ENCODE data around the gene B3GNT3.
"Not testable (repeated sequence)": the region's sequence is repeated elsewhere in the genome, so short reads cannot be mapped to it uniquely, and the experiment has no call there.

The B3GNT3 gene

GRCh38 chr19:17766543-17767131, 28.3 kb upstream of the B3GNT3 start:
- DNase-seq (ENCODE audit: low read depth): peak; percentile 85

DNA sequence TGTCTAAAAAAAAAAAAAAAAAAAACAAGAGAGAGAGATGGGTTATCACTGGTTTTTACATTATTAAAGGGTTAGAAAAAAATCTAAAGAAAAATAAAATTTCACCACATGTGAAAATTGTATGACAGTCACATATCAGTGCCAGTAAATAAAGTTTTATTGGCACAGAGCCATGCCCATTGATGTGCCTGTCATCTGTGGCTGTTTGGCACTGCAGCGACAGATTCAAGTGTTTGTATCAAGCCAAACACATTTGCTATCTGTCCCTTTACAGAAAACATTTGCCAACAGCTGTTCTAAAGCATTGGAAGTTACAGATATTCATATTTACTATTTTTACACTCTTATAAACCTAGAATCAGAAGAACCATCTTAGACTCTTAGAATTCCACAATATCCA, 27.4 kb upstream of the B3GNT3 start:
- DNase-seq (ENCODE audit: low read depth): no peak

GRCh38 chr19:17770613-17771012, 24.3 kb upstream of the B3GNT3 start:
- no peak for DNase-seq (ENCODE audit: low read depth)

DNA sequence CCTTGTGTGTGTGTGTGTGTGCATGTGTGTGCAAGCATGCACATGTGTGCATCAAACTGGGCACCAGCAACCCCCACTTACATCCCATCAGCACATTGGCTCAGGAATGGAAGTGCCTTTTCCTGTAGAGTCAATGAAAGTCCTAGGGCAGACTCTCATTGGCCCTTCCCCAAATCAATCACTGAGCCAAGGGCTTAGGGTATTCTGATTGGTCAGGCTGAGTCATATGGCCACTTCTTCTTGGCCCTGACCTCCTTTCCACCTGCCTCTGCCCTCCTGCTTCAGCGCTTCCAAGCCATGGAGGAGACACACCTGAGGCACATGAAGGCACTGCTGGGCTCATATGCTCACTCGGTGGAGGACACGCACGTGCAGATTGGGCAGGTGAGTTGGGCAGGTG, 22.8 kb upstream of the B3GNT3 start:
- peak; percentile 48 for DNase-seq (ENCODE audit: low read depth)

GRCh38 chr19:17775245-17775927, 19.6 kb upstream of the B3GNT3 start:
- peak; percentile 24 for DNase-seq (ENCODE audit: low read depth)

DNA sequence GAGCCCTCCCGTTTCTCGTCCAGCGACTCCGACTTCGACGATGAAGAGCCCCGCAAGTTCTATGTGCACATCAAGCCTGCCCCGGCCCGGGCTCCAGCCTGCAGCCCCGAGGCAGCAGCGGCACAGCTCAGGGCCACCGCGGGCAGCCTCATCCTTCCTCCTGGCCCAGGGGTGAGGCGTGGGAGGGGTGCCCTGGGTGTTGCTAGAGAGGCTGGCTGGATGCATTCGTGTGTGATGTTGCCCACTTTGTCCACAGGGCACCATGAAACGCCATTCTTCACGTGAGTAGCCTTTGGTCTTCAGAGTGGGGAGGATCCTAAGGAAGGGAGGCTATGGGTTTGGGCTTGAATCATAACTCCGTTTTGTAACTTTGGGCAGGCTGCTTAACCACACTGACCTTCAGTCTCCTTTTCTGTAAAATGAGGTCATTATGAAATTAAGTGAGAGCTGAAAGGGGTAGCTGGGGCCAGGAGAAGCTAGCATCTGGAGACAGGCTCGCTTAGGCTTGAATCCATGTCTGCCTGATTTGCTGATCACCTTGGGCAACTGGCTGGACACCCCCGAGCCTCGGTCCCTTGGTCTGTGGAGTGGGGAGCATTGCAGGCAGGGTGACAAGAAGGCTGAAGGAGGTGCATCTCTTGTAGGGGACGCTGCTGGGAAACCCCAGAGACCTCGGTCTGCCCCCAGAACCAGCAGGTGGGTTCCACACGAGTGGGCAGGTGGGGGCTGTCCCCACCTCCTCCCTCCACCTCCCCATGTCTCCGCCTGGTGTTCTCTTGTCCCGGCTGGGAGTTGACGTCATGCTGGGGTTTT, 18.7 kb upstream of the B3GNT3 start:
- DNase-seq (ENCODE audit: low read depth): peak; percentile 80

- not testable (repeated sequence) for DNase-seq (ENCODE audit: low read depth)
Observed at GRCh38 chr19:17777840-17778239, 17.1 kb upstream of the B3GNT3 start.

DNA sequence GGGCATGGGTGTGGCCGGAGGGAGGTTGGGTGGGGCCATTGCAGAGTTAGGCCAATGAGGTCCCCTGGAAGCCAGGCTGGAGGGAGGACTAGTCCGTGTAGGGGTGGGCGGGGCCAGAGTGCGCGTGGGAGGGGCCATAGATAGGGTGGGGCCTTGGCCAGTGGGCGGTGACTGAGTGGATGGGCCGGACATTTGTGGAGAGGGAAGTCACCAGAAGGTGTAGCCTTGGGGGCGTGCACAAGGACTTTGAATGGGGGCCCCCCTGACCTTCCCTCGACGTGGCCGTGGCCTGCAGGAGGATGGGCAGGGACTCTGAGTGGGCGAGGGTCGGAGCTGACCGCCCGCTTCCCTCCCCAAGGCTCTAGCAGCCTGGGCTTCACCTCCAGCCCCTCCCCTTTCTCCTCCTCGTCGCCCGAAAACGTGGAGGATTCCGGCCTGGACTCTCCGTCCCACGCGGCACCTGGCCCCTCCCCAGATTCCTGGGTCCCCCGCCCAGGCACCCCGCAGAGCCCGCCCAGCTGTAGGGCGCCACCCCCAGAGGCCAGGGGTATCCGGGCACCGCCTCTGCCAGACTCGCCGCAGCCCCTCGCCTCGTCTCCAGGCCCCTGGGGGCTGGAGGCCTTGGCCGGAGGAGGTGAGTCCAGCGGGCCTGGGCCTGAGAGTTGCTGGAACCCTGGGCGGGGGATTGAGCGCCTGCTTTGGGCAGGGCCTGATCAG, 16.5 kb upstream of the B3GNT3 start:
- DNase-seq (ENCODE audit: low read depth): peak; percentile 59

- DNase-seq (ENCODE audit: low read depth): peak; percentile 84
Observed at GRCh38 chr19:17778968-17779929, 15.7 kb upstream of the B3GNT3 start.

DNA sequence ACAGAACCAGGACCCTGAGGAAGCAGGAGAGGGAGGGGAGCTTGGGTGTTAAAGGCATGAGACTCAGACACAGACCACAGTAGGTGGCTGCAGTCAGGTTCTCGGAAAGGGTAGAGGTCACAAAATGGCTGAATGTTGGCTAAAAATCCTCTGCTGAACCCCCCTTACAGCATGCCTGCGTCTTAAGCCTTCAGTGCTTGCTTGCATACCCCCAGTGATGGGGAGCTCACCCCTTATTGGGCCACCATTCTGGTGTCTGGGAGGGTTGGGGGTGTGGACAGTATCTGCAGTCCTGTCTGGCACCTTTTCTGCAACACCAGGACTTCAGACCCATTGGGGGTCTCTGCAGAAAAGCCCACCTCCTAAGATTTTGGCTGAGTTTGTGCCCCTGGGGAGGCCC, 14.2 kb upstream of the B3GNT3 start:
- no peak for DNase-seq (ENCODE audit: low read depth)

- DNase-seq (ENCODE audit: low read depth): not testable (repeated sequence)
Observed at GRCh38 chr19:17783721-17784120, 11.2 kb upstream of the B3GNT3 start.

GRCh38 chr19:17784201-17785008, 10.5 kb upstream of the B3GNT3 start:
- peak; percentile 63 for DNase-seq (ENCODE audit: low read depth)

GRCh38 chr19:17787274-17787913, 7.5 kb upstream of the B3GNT3 start:
- DNase-seq (ENCODE audit: low read depth): no peak

DNA sequence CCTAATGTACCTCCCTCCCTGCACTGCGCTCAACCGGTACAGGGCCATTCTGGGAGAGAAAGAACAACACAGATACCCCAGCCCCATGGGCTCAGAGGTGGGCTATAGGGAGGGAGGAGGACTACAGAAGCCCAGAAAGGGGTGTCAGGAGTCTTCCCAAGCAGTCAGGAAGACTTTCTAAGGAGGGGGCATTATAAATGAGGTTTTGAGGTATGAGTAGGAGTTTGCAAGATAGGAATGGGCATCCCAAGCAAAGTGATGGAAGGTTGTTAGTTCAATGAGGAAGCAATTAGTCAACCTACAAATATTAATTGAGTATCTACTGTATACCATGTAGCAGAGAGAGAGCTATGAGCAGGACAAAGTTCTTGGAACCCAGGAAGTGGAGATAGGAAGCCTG, 6.3 kb upstream of the B3GNT3 start:
- no peak for DNase-seq (ENCODE audit: low read depth)

DNA sequence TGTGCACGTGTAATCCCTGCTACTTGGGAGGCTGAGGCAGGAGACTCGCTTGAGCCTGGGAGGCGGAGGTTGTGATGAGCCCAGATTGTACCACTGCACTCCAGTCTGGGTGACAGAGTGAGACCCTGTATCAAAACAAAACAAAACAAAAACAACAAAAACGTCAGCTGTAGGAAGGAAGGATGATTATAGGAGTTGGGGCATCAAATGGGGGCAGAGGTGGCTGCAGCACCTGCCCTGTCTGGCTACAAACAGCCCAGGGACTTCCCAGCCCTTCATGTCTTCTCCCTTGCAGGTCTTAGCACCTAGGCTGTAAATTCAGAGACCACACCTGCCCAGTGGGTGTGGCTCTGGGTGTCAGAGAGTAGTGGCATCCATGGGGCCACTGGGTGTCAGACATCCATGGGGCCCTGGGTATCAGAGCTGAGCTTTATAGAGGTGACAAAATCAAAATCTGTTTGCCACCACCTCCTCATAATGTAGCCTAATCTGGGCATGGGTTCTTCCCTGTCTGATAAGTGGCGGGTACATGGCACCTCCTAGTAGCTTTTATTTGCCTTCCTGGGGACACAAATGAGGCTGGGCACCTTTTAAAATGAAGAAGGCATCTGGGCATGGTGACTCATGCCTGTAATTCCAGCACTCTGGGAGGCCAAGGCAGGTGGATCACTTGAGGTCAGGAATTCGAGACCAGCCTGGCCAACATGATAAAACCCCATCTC, 4.7 kb upstream of the B3GNT3 start:
- DNase-seq (ENCODE audit: low read depth): no peak

GRCh38 chr19:17794412-17794730, 567 bp upstream of the B3GNT3 start:
- no peak for DNase-seq (ENCODE audit: low read depth)

GRCh38 chr19:17795495-17795856, 538 bp downstream of the B3GNT3 start:
- DNase-seq (ENCODE audit: low read depth): no peak

DNA sequence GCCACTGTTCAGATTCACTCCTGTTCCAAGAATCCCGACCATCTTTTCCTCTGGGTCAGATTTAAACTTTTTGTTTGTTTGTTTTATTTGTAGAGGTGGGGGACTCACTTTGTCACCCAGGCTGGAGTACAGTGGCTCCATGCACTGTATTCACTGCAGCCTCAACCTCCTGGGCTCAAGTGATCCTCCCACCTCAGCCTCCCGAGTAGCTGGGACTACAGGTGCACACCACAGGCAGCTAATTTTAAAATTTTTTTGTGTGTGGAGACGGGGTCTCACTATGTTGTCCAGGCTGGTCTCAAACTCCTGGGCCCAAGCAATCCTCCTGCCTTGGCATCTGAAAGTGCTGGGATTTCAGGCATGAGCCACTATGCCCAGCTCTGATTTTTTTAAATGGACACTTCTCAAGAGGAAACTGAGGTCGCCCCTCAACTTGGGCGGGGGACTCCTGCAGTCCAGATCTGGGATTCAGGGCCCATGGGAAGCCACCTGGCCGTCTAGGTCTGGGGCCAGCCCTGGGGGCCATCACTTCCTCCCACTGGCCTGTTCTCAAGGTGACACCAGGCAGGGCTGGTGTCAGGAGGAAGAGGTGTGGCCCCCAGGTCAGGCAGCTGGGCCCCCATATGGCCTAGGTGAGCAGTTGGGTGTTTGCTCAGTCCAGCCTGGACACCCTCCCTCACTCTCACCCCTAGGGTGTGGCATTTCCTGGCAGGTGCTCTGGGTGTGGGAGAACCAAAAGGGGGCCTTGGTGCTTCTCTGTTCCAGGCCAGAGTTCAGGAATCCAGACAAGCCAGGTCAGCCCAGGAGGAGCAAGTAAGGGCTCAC, 1.3 kb downstream of the B3GNT3 start:
- DNase-seq (ENCODE audit: low read depth): no peak
